B cell (primary cell): ENCODE results near the gene OVOL3. TPM values are rescaled to one million over a fixed set of nuclear protein-coding genes. Genes with fewer than 3 reads are reported as not detected.

Experiments
- ATAC-seq: fragments of 200-7000 bp; cut with Tn5 transposase; one replicate; pipeline ENCODE4 v1.10.0; 2021; ENCODE audit warnings: low read depth, mild to moderate bottlenecking, moderate number of reproducible peaks, moderate library complexity
- CTCF ChIA-PET: fragments of 350-600 bp; sonication (Branson Sonifier 250); formaldehyde crosslinking; loops from one replicate; lab custom pipeline; 2021; ENCODE audit warnings: antibody characterized with exemption, inconsistent platforms; lab: Charles Lee
- POLR2A ChIA-PET: fragments of 350-600 bp; sonication (Branson Sonifier 250); formaldehyde crosslinking; loops from one replicate; lab custom pipeline; 2021; ENCODE audit warnings: antibody characterized with exemption; lab: Charles Lee
- DNase-seq: peaks from one replicate; pipeline ENCODE4 v3.0.0; 2013
- H2AFZ ChIP-seq: 2 replicates; pipeline ENCODE4 v1.6.1; 2012; ENCODE audit warnings: mild to moderate bottlenecking, low read depth, low read length; ENCODE audit not compliant: insufficient read depth, poor library complexity, severe bottlenecking
- H3K27ac ChIP-seq, 2 donors: 1 replicate in 1 of 2; 2 replicates in 1 of 2; pipeline ENCODE4 v1.5.1; 2012 to 2013; ENCODE audit warnings: low read length in 2 of 2, mild to moderate bottlenecking in 2 of 2, moderate library complexity in 1 of 2
- H3K27me3 ChIP-seq, 4 experiments: fragments of 200-600 bp in 1 of 4; sonication (generic) in 1 of 4; replicated peaks in 1 of 4; 1 replicate in 2 of 4; 2 replicates in 2 of 4; pipeline versions ENCODE4 v1.6.1 to v1.7.0; 2013 to 2016; ENCODE audit warnings: low read length in 3 of 4, mild to moderate bottlenecking in 2 of 4, mixed read lengths in 1 of 4, moderate library complexity in 1 of 4; ENCODE audit not compliant: insufficient read depth in 4 of 4, control insufficient read depth in 3 of 4; ENCODE audit errors: control extremely low read depth in 1 of 4
- H3K36me3 ChIP-seq, 2 experiments: replicated peaks in 1 of 2; 1 replicate in 1 of 2; 2 replicates in 1 of 2; pipeline versions ENCODE4 v1.6.1 to v1.7.1; 2013; ENCODE audit warnings: low read length in 1 of 2; ENCODE audit not compliant: insufficient read depth in 2 of 2, control insufficient read depth in 1 of 2; ENCODE audit errors: control extremely low read depth in 1 of 2, extremely low read depth in 1 of 2
- H3K4me1 ChIP-seq, 2 donors: fragments of 200-600 bp in 1 of 2; sonication (generic) in 1 of 2; 1 replicate in 1 of 2; 2 replicates in 1 of 2; pipeline versions ENCODE4 v1.5.1 to v1.6.1; 2013 to 2017; ENCODE audit warnings: low read length in 2 of 2; ENCODE audit not compliant: control insufficient read depth in 2 of 2, insufficient read depth in 2 of 2
- H3K4me2 ChIP-seq: replicated peaks from 2 replicates; pipeline ENCODE3; 2012; ENCODE audit warnings: mild to moderate bottlenecking, low read depth, low read length; ENCODE audit not compliant: poor library complexity, severe bottlenecking
- H3K4me3 ChIP-seq, 5 experiments: fragments of 200-600 bp in 1 of 5; sonication (generic) in 1 of 5; 1 replicate in 3 of 5; 2 replicates in 2 of 5; pipeline versions ENCODE4 v1.5.1 to v1.7.0; 2011 to 2016; ENCODE audit warnings: low read length in 4 of 5, mild to moderate bottlenecking in 4 of 5, low read depth in 2 of 5, control low read depth in 1 of 5, moderate library complexity in 1 of 5; ENCODE audit not compliant: insufficient read depth in 1 of 5; ENCODE audit errors: control extremely low read depth in 1 of 5, extremely low read depth in 1 of 5
- H3K79me2 ChIP-seq: fragments of 200-600 bp; sonication (generic); one replicate; pipeline ENCODE4 v1.6.0; 2016; ENCODE audit warnings: low read length; ENCODE audit not compliant: control insufficient read depth, insufficient read depth
- H3K9ac ChIP-seq: fragments of 200-600 bp; sonication (generic); 2 replicates; pipeline ENCODE4 v1.6.1; 2017; ENCODE audit warnings: mild to moderate bottlenecking, low read length, moderate library complexity
- H3K9me3 ChIP-seq, 3 donors: one replicate each; pipeline versions ENCODE4 v1.6.1 to v1.7.1; 2013; ENCODE audit warnings: low read length in 2 of 3; ENCODE audit not compliant: control insufficient read depth in 2 of 3, insufficient read depth in 1 of 3; ENCODE audit errors: control extremely low read depth in 1 of 3
- H4K20me1 ChIP-seq: 2 replicates; pipeline ENCODE4 v1.6.0; 2012; ENCODE audit warnings: mild to moderate bottlenecking, low read length; ENCODE audit not compliant: insufficient read depth, control insufficient read depth, poor library complexity, severe bottlenecking
- H3K27ac Mint-ChIP-seq: one replicate; pipeline ENCODE4 v1.8.0; 2021; ENCODE audit warnings: mixed read lengths
- H3K27me3 Mint-ChIP-seq: one replicate; pipeline ENCODE4 v1.8.0; 2021; ENCODE audit warnings: mixed read lengths
- H3K4me1 Mint-ChIP-seq: one replicate; pipeline ENCODE4 v1.8.0; 2021; ENCODE audit warnings: mixed read lengths
- H3K4me3 Mint-ChIP-seq: one replicate; pipeline ENCODE4 v1.8.0; 2021; ENCODE audit warnings: mixed read lengths
- H3K9me3 Mint-ChIP-seq: one replicate; pipeline ENCODE4 v1.8.0; 2022; ENCODE audit warnings: mixed read lengths; ENCODE audit not compliant: insufficient read depth
- CTCF ChIP-seq: fragments of 200-600 bp; IDR thresholded peaks from one replicate; pipeline ENCODE4 v1.8.0; 2022; ENCODE audit warnings: antibody characterized with exemption, mild to moderate bottlenecking
- EZH2 ChIP-seq: IDR thresholded peaks from 2 replicates; pipeline ENCODE4 v1.6.1; 2012; ENCODE audit warnings: borderline replicate concordance, low read depth, mild to moderate bottlenecking, moderate library complexity, low read length; ENCODE audit not compliant: insufficient read depth, poor library complexity, severe bottlenecking
- WGBS: methylation state at CpG from one replicate; pipeline ENCODE4 v1.1.5; 2013; ENCODE audit warnings: missing lambda C conversion rate; ENCODE audit not compliant: insufficient coverage; 5-methylcytosine and 5-hydroxymethylcytosine counted together
- intact Hi-C: fragments of 100-400 bp; cut with micrococcal nuclease; formaldehyde crosslinking; loops from one replicate; pipeline ENCODE4 v1.10.0; 2022
- polyA plus RNA-seq: library from polyadenylated mRNA; depleted of rRNA; stranded (reverse); fragments of >200 nt; gene quantifications from 2 replicates; pipeline ENCODE4 v1.2.3, GENCODE V29; 2012
- total RNA-seq, 2 donors: library from RNA; stranded (reverse); fragments of 120-200 nt in 1 of 2; gene quantifications; 1 replicate in 1 of 2; 2 replicates in 1 of 2; pipeline versions ENCODE4 v1.2.3 to v1.2.4, GENCODE V29; 2013 to 2022

The OVOL3 gene
- total and polyA plus RNA-seq, 2 donors (not counting 1 experiment from before 2014, with no cell fraction given): not detected

DNA sequence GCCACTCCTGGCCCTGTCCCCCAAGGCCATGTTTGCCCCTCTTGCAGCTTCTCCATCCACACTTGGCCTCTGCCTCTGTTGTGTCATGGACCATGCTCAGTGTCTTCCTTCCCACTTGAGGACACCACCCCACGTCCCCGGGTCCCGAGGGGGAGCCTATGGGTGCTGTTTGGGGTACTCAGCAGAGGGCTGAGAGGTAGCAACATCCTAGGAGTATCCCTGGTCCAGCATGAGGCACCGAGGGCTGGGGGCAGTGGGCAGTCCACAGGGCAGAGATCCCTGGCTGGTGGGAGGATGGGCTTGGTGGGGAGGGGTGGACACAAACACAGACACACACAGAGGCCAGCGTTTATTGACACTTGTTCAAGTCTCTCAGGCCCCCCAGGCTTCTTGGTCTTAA lies 39.6 kb downstream of the OVOL3 start:
- TF ChIP-seq EZH2 (no peak), CTCF (no peak)
- peaks cover 6% of the 10 kb centered on the region for H3K79me2 ChIP-seq
- no peak overlapping the region for H3K27ac Mint-ChIP-seq
- H3K4me1 Mint-ChIP-seq: no peaks in the 10 kb centered on the region
- no peak overlapping the region for H3K4me2 ChIP-seq
- POLR2A ChIA-PET: no interaction called here
- H3K4me1 ChIP-seq: no peaks in the 10 kb centered on the region
- no peak overlapping the region for H3K27ac ChIP-seq
- no peak for DNase-seq
- H2AFZ ChIP-seq: no peak overlapping the region
- H3K27me3 Mint-ChIP-seq: no peaks in the 10 kb centered on the region
- intact Hi-C loops: no loop called here
- no peak overlapping the region for H3K9ac ChIP-seq
- H3K4me3 Mint-ChIP-seq: no peak overlapping the region
- no peaks in the 10 kb centered on the region for H3K27me3 ChIP-seq
- ATAC-seq: no peak
- WGBS: 83% methylated on average over 5 of the region's 5 CpGs
- H3K4me3 ChIP-seq: no peak overlapping the region
- H3K9me3 ChIP-seq: no peaks in the 10 kb centered on the region
- peaks cover 8% of the 10 kb centered on the region for H4K20me1 ChIP-seq
- H3K36me3 ChIP-seq: peaks cover 1 to 50% of the 10 kb centered on the region in 2 experiments
- H3K9me3 Mint-ChIP-seq: no peaks in the 10 kb centered on the region
- CTCF ChIA-PET: interaction anchor here (1.3 kb wide), 1 partner anchor 23 kb away, joined by 3 read pairs; no protein-coding TSS in a partner anchor

DNA sequence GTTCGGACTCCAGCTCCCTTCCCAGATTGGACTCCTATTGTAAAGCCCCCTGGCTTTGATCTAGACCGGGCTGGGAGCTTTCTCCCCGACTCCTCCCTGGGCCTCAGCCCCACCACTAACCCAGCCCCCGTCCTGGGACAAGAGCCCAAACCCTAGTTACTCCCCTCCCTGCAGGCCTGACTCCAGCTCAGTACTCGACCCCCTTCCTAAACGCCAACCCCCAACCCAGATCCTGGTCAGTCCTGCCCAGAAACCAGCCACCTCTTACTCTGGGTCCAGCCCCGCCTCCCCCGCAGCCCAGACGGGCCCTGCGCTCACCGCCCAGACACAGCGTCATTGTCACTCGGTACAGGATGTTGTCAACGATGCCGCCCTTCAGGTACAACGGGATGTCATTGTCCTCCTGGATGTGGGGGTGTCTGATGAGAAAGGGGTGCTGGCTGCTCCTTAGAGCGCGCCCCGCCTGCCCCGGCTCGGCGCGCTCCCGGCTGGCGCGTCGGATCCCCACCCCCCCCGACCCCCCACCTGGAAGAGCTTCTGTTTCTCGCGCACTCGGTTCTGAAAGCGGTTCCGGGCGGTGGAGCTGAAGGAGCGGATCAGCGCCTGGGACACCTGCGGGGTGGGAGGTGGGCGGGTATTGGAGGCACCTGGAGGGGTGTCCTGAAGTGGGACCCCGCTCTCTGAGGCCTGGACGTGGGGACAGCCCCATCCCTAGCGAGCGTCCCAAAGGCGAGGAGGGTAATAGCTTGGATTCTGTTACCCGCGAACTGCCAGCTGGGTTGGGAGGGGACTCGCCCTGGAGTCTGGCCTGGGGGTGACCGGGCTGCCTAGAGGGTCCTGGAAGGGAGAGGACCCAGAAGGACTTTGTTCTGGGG lies 40.4 kb downstream of the OVOL3 start:
- Histone ChIP-seq H3K4me2 (no peak overlapping the region), H3K79me2 (no peaks in the 10 kb centered on the region), H3K36me3 (peaks cover 1 to 42% of the 10 kb centered on the region in 2 experiments), H4K20me1 (no peaks in the 10 kb centered on the region), H3K27ac (no peak overlapping the region), H2AFZ (no peak overlapping the region), H3K27me3 (no peaks in the 10 kb centered on the region), H3K9me3 (no peaks in the 10 kb centered on the region), H3K4me3 (no peak overlapping the region), H3K9ac (no peak overlapping the region), H3K4me1 (no peaks in the 10 kb centered on the region)
- Mint-ChIP-seq H3K27ac (no peak overlapping the region), H3K4me1 (no peaks in the 10 kb centered on the region), H3K9me3 (no peaks in the 10 kb centered on the region), H3K4me3 (no peak overlapping the region), H3K27me3 (no peaks in the 10 kb centered on the region)
- ChIA-PET CTCF (interaction anchor here (1.3 to 2.6 kb wide), 2 partner anchors 23 to 24 kb away, joined by 3 to 15 read pairs; no protein-coding TSS in a partner anchor), POLR2A (interaction anchor here (0.6 kb wide), 1 partner anchor 169 kb away, joined by 6 read pairs; no protein-coding TSS in a partner anchor)
- no peak for DNase-seq
- intact Hi-C loops: no loop called here
- no peak for TF ChIP-seq CTCF
- no peak for TF ChIP-seq EZH2
- WGBS: 96% methylated on average over 34 of the region's 47 CpGs
- ATAC-seq: no peak
